ENCODE measurements around the gene APP. TPM values are rescaled to one million over a fixed set of nuclear protein-coding genes. Genes with fewer than 3 reads are reported as not detected.

Gene APP
- total and polyA plus RNA-seq, 8 donors = 373 to 671 (median 580) TPM

- intact Hi-C loops (cut with DNase I) = no loop called here
- DNase-seq (no peak), ATAC-seq (no peak)
- H3K9me3 ChIP-seq = no peaks in the 10 kb centered on the region
- H3K36me3 ChIP-seq = no peaks in the 10 kb centered on the region
- no peak overlapping the region for H3K27ac ChIP-seq
- TF ChIP-seq CTCF (IDR thresholded peaks at IDR 0.05) = no peak
- no peaks in the 10 kb centered on the region for H3K27me3 ChIP-seq
- no peaks in the 10 kb centered on the region for H3K4me1 ChIP-seq
- H3K4me3 ChIP-seq = no peak overlapping the region
These were observed 21.0 kb upstream of the APP start for GRCh38 chr21:26191609-26192008.

- DNase-seq = no peak
- intact Hi-C loops (cut with DNase I) = no loop called here
- Histone ChIP-seq H3K9me3 (peaks cover 0 to 2% of the 10 kb centered on the region in 2 donors), H3K27ac (no peak overlapping the region), H3K36me3 (no peaks in the 10 kb centered on the region), H3K4me3 (no peak overlapping the region), H3K4me1 (no peaks in the 10 kb centered on the region), H3K27me3 (no peaks in the 10 kb centered on the region)
- no peak for ATAC-seq
- no peak for TF ChIP-seq CTCF (IDR thresholded peaks at IDR 0.05)
These were observed 17.9 kb upstream of the APP start for GRCh38 chr21:26188422-26188821.

- no peak for DNase-seq
- H3K4me1 ChIP-seq = no peaks in the 10 kb centered on the region
These were observed 14.9 kb upstream of the APP start for GRCh38 chr21:26185446-26185845.

GRCh38 chr21:26185021-26185420, 14.5 kb upstream of the APP start:
- DNase-seq (no peak), ATAC-seq (no peak)
- no peaks in the 10 kb centered on the region for H3K4me1 ChIP-seq
- no peak overlapping the region for H3K27ac ChIP-seq
- no peaks in the 10 kb centered on the region for H3K27me3 ChIP-seq
- no peak overlapping the region for H3K4me3 ChIP-seq
- no peak for TF ChIP-seq CTCF (IDR thresholded peaks at IDR 0.05)
- peaks cover 0 to 2% of the 10 kb centered on the region in 2 donors for H3K9me3 ChIP-seq
- no peaks in the 10 kb centered on the region for H3K36me3 ChIP-seq
- intact Hi-C loops (cut with DNase I) = no loop called here

More at GRCh38 chr21:26185446-26185845, 14.9 kb upstream of the APP start:
- Histone ChIP-seq H3K4me3 (no peak overlapping the region), H3K9me3 (peaks cover 0 to 2% of the 10 kb centered on the region in 2 donors), H3K27ac (no peak overlapping the region), H3K27me3 (no peaks in the 10 kb centered on the region), H3K36me3 (no peaks in the 10 kb centered on the region)
- ATAC-seq = no peak
- no peak for TF ChIP-seq CTCF (IDR thresholded peaks at IDR 0.05)
- intact Hi-C loops (cut with DNase I) = no loop called here

GRCh38 chr21:26179501-26179900, 8.9 kb upstream of the APP start:
- DNase-seq (no peak), ATAC-seq (no peak)
- TF ChIP-seq CTCF (IDR thresholded peaks at IDR 0.05) = no peak
- Histone ChIP-seq H3K4me3 (no peak overlapping the region), H3K27ac (no peak overlapping the region), H3K4me1 (no peaks in the 10 kb centered on the region), H3K36me3 (no peaks in the 10 kb centered on the region), H3K9me3 (peaks cover 0 to under 1% of the 10 kb centered on the region in 2 donors), H3K27me3 (no peaks in the 10 kb centered on the region)
- intact Hi-C loops (cut with DNase I) = no loop called here
